DND-41 (cell line): ENCODE results near the gene SPNS2.

ENCODE experiments used
- EZH2 ChIP-seq: IDR thresholded peaks from 3 replicates; pipeline ENCODE4 v1.6.1; 2012; ENCODE audit warnings: borderline replicate concordance, low read depth, mild to moderate bottlenecking, moderate library complexity, low read length, inconsistent platforms; ENCODE audit not compliant: severe bottlenecking
- TF ChIP-seq, protein P1 (sequence below): IDR thresholded peaks from 2 replicates; pipeline ENCODE4 v1.5.1; 2012; ENCODE audit warnings: borderline replicate concordance, low read length, moderate library complexity, mild to moderate bottlenecking; ENCODE audit not compliant: poor library complexity, severe bottlenecking; ENCODE audit errors: extremely low read depth

DNA sequence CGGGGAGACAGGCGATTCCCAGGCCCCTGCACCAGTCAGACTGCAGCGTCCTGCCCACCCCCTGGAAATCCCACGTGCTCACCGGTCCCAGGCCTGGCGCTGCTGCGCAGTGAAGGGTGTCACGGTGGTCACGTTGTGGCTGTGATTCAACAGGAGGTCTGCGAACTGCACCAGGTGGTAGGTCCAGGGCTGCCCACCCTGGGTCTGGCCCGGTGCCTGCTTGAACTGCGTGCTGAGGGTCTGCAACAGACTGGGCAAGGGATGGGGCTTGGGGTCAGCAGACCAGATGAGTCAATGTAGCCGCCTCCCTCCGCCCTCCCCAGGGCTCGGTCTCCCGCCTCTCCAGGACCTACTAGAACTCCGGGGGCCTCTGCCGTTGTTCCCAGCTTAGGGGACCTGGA lies 49.4 kb downstream of the SPNS2 start:
- TF ChIP-seq EZH2 = no peak
- TF ChIP-seq, protein P1, sequence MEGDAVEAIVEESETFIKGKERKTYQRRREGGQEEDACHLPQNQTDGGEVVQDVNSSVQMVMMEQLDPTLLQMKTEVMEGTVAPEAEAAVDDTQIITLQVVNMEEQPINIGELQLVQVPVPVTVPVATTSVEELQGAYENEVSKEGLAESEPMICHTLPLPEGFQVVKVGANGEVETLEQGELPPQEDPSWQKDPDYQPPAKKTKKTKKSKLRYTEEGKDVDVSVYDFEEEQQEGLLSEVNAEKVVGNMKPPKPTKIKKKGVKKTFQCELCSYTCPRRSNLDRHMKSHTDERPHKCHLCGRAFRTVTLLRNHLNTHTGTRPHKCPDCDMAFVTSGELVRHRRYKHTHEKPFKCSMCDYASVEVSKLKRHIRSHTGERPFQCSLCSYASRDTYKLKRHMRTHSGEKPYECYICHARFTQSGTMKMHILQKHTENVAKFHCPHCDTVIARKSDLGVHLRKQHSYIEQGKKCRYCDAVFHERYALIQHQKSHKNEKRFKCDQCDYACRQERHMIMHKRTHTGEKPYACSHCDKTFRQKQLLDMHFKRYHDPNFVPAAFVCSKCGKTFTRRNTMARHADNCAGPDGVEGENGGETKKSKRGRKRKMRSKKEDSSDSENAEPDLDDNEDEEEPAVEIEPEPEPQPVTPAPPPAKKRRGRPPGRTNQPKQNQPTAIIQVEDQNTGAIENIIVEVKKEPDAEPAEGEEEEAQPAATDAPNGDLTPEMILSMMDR = no peak
